ENCODE measurements around the gene WDR77.

DNA sequence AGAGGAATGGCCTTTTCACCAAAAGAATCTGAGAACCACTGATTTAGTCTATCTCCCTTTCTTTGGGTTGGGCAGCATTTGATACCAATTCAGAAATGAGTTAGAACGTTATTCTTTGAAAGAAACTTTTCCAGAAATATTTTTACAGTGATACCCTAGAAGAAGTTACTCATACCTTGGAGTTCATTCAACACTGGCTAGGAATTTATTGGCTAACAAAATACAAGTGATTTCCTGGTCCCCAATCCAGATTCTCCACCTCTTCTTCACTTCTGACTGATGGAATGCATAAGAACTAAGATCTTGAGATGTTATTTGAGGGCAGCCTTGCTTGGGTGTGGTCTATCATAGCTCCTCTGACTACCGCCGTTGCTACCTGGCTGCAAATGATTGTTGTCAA lies 34.1 kb upstream of the WDR77 start:
- TF ChIP-seq RFX5 (IDR thresholded peaks at IDR 0.05; ENCODE audit: low read depth, low read length) (no peak), MAFG (CRISPR knock-in tag; IDR thresholded peaks at IDR 0.05) (no peak), ZNF136 (CRISPR knock-in tag; IDR thresholded peaks at IDR 0.05; ENCODE audit: low read depth) (no peak), NFKB2 (CRISPR knock-in tag; IDR thresholded peaks at IDR 0.05; ENCODE audit: borderline replicate concordance) (no peak)
- TF ChIP-seq, protein P1, sequence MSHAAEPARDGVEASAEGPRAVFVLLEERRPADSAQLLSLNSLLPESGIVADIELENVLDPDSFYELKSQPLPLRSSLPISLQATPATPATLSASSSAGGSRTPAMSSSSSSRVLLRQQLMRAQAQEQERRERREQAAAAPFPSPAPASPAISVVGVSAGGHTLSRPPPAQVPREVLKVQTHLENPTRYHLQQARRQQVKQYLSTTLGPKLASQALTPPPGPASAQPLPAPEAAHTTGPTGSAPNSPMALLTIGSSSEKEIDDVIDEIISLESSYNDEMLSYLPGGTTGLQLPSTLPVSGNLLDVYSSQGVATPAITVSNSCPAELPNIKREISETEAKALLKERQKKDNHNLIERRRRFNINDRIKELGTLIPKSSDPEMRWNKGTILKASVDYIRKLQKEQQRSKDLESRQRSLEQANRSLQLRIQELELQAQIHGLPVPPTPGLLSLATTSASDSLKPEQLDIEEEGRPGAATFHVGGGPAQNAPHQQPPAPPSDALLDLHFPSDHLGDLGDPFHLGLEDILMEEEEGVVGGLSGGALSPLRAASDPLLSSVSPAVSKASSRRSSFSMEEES (CRISPR knock-in tag; IDR thresholded peaks at IDR 0.05): no peak
- TF ChIP-seq, protein P2, sequence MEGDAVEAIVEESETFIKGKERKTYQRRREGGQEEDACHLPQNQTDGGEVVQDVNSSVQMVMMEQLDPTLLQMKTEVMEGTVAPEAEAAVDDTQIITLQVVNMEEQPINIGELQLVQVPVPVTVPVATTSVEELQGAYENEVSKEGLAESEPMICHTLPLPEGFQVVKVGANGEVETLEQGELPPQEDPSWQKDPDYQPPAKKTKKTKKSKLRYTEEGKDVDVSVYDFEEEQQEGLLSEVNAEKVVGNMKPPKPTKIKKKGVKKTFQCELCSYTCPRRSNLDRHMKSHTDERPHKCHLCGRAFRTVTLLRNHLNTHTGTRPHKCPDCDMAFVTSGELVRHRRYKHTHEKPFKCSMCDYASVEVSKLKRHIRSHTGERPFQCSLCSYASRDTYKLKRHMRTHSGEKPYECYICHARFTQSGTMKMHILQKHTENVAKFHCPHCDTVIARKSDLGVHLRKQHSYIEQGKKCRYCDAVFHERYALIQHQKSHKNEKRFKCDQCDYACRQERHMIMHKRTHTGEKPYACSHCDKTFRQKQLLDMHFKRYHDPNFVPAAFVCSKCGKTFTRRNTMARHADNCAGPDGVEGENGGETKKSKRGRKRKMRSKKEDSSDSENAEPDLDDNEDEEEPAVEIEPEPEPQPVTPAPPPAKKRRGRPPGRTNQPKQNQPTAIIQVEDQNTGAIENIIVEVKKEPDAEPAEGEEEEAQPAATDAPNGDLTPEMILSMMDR (CRISPR knock-in tag; IDR thresholded peaks at IDR 0.05): no peak
- TF ChIP-seq, protein P3, sequence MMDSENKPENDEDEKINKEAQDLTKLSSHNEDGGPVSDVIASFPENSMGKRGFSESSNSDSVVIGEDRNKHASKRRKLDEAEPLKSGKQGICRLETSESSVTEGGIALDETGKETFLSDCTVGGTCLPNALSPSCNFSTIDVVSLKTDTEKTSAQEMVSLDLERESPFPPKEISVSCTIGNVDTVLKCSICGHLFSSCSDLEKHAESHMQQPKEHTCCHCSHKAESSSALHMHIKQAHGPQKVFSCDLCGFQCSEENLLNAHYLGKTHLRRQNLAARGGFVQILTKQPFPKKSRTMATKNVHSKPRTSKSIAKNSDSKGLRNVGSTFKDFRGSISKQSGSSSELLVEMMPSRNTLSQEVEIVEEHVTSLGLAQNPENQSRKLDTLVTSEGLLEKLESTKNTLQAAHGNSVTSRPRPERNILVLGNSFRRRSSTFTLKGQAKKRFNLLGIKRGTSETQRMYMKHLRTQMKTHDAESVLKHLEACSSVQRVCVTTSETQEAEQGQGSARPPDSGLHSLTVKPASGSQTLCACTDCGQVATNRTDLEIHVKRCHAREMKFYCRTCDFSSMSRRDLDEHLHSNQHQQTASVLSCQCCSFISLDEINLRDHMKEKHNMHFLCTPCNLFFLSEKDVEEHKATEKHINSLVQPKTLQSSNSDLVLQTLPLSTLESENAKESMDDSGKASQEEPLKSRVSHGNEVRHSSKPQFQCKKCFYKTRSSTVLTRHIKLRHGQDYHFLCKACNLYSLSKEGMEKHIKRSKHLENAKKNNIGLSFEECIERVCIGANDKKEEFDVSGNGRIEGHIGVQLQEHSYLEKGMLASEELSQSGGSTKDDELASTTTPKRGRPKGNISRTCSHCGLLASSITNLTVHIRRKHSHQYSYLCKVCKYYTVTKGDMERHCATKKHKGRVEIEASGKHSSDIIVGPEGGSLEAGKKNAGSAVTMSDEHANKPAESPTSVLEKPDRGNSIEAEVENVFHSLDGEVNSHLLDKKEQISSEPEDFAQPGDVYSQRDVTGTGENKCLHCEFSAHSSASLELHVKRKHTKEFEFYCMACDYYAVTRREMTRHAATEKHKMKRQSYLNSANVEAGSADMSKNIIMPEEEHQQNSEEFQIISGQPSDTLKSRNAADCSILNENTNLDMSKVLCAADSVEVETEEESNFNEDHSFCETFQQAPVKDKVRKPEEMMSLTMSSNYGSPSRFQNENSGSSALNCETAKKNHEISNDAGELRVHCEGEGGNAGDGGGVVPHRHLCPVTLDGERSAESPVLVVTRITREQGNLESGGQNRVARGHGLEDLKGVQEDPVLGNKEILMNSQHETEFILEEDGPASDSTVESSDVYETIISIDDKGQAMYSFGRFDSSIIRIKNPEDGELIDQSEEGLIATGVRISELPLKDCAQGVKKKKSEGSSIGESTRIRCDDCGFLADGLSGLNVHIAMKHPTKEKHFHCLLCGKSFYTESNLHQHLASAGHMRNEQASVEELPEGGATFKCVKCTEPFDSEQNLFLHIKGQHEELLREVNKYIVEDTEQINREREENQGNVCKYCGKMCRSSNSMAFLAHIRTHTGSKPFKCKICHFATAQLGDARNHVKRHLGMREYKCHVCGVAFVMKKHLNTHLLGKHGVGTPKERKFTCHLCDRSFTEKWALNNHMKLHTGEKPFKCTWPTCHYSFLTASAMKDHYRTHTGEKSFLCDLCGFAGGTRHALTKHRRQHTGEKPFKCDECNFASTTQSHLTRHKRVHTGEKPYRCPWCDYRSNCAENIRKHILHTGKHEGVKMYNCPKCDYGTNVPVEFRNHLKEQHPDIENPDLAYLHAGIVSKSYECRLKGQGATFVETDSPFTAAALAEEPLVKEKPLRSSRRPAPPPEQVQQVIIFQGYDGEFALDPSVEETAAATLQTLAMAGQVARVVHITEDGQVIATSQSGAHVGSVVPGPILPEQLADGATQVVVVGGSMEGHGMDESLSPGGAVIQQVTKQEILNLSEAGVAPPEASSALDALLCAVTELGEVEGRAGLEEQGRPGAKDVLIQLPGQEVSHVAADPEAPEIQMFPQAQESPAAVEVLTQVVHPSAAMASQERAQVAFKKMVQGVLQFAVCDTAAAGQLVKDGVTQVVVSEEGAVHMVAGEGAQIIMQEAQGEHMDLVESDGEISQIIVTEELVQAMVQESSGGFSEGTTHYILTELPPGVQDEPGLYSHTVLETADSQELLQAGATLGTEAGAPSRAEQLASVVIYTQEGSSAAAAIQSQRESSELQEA (CRISPR knock-in tag; IDR thresholded peaks at IDR 0.05; ENCODE audit: not compliant biosample characterization): no peak

Measured in HepG2 (cell line).